GM19023 (cell line): ENCODE measurements around the gene SKI.
"Not testable (repeated sequence)": the region's sequence is repeated elsewhere in the genome, so short reads cannot be mapped to it uniquely, and the experiment has no call there.

Experiments
- ATAC-seq: cut with Tn5 transposase; IDR thresholded peaks from one replicate; pipeline ENCODE4 v1.9.1; 2021; ENCODE audit warnings: mild to moderate bottlenecking, moderate library complexity; ENCODE audit not compliant: unreplicated experiment

SKI gene

DNA sequence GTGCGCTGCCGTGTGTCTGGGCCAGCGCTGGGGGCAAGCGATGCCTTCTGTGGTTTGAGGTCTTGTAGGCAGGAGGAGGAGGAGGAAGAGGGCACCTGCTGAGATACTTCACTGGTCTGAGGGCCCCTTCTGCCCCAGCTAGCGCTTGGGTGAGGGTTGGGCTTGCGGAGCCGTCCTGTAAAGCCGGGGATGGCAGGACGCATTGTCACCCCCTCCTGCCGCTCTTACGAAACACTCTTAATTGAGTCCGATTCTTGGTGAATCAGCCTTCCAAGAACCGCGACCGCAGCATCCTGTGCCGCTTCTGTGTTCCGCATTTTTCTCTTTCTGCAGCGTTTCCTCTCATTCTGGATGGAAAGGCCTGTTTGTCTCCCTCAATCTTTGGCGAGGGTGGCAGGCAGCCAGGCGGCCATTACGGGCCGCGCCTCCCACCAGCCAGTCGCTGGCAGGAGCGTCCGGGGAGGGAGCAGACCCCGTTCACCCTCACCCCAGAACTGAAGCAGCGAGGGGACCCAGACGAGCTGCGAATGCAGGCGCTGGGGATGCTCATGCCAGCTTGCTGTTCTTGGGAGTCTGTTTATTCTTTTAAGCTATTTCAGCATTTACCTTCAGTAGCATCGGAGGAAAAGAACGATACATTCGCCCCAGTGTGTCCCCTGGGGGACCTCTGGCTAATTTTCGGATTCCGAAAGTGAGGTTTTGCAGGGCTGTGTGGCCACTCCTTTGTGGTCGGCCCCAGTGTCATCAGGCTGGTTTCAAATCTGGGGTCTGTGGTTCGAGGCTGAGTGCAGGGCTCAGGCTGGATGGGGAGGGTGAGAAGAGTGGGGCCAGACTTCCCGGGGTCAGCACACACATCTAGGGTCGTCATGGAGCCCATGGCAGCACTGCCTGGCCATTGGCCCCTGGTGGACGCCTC, 62.7 kb downstream of the SKI start:
- peak; percentile 53 for ATAC-seq

DNA sequence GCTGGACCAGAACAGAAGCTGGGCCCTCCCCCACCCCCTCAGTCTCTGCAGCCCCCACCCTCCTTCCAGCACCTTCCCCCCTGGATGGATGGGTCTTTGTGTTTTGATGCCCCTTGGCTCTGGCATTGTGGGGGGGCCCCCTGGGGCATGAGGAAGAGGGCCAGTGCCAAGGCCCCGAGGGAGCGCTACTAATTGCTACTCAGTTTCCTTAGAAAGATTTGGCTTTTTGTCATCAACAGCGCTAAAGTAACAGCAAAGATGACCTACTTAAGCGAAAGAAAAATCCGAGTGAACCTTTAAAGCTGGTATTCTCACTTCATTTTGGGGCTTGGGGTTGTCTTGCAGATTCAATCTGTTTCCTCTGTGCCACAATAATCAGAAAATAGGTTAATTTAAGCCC, 63.5 kb downstream of the SKI start:
- no peak for ATAC-seq

DNA sequence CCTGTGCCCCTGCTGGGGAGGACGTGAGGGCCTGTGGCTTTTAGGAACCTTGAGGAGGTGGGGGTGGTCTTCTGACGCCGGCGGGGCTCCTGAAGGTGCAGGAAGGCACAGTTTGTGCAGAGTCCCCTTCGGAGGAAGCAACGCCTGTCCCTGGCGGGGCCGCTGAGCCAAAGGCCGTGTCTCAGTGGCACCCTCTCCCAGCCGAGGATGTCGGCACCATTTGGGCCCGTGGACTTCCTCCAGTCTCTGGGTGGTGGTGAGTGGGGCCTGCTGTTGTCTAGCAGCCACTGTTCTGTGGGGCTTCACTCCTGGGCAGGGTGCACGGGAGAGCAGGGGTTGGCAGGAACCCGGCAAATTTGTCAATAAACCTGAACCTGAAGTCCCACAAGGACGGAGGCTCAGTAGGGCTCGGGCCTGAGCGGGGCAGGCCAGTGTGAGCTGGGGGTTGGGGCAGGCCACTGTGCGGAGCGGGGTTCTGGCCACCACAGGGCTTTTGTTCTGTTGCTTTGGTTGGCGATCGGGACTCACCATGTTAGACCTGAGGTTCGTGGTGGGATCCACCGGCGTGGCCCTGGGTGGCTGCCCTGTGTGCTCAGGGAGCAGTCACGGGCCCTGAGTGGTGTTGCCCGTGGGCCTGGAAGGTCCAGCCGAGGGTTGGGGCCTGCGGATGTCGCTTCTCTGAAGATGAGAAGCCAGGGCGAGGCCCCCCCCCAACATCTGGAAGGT, 64.8 kb downstream of the SKI start:
- no peak for ATAC-seq

DNA sequence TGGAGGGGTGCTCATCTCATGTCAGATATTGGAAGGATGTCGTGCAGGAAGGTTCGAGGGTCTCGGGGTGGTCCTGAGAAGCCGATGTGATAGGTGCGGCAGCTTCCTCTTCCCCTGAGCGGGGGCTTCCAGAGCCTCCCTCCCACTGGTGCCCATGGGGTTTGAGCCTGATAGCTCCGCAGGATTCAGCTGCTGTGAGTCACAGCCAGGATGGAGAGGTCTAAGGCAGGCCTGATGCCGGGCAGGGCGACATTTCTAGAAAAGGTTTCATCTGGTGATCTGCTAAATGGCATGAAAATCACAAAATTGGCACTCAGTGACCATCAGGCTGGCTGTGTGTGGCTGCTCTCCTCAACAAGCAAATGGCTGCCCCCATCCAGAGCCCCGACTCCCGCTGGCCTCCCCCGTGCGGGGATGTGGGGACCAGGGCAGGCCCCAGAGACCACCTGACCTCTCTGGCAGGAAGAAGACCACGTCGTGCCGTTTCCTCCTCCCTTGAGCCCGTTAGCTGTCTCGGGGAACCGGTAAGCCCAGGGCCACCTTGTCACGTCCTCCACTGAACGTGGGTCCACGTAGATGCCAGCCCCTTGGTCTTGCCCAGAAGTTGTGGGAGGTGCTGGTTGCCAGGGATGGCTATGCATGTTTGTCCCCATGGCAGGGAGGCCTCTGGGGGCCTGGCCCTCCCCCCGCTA, 66.1 kb downstream of the SKI start:
- no peak for ATAC-seq

DNA sequence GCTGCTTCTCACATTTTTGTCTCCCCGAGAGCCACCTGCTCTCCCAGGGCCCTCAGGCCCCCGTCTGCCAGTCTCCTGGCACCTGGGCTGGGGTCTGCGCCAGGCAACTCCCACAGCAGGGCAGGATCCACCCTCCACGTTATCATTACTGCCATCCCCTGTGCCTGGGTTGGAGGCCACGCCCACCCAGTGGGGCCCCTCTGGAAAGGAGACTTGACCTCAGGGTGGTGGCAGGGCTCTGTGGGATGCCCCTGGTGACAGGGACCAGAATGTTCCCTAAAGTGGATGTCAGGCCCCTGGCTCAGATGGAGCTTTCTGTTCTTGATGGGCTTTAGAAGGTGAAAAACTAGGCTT, 66.6 kb downstream of the SKI start:
- ATAC-seq: no peak

DNA sequence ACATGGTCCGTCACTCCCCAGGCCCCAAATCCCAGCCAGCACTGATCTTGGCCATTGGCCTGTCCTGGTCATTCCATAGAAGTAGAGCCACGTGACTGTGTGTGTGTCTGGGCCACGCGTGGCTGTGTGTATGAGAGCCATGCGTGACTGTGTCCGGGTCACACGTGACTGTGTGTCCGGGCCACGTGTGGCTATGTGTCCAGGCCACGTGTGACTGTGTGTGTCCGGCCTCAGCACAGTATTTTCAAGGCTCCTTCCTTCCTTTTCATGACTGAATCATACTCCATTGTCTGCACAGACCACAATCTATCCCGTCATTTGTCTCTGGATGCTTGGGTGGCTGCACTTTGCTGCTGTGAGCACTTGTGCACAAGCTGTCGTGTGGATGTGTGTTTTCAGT, 67.4 kb downstream of the SKI start:
- ATAC-seq: no peak

DNA sequence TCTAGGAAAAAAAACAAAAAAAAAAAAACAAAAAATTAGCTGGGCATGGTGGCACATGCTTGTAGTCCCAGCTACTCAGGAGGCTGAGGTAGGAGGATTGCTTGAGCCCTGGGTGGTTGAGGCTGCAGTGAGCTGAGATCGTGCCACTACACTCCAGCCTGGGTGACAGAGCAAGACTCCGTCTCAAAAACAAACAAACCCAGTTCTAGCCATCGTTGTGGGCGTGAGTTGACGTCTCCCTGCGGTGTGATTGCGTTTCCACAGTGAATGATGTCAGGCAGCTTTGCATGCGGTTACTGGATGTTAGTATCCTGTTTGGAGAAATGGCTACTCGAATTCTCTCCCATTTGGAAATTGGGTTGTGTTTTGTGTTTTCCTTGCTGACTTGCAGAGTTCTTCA, 68.1 kb downstream of the SKI start:
- not testable (repeated sequence) for ATAC-seq

DNA sequence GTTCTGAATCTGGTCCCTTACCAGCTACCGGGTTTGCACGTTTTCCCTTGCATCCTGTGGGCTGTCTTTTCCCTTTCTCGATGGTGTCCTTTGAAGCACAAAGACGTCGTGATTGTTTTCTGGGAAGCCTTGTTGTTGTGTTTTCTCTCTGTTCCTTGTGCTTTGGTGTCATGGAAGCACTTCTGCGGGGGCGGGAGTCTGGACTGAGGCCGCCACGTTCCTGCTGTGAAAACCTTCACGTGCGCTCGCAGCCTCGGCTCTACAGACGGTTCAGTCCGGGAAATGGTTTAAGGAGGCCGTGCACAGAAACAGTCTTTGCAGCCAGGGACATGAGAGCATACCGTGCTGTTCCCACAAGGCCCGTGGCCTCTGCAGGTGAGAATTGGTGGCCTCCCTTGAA, 68.5 kb downstream of the SKI start:
- no peak for ATAC-seq

DNA sequence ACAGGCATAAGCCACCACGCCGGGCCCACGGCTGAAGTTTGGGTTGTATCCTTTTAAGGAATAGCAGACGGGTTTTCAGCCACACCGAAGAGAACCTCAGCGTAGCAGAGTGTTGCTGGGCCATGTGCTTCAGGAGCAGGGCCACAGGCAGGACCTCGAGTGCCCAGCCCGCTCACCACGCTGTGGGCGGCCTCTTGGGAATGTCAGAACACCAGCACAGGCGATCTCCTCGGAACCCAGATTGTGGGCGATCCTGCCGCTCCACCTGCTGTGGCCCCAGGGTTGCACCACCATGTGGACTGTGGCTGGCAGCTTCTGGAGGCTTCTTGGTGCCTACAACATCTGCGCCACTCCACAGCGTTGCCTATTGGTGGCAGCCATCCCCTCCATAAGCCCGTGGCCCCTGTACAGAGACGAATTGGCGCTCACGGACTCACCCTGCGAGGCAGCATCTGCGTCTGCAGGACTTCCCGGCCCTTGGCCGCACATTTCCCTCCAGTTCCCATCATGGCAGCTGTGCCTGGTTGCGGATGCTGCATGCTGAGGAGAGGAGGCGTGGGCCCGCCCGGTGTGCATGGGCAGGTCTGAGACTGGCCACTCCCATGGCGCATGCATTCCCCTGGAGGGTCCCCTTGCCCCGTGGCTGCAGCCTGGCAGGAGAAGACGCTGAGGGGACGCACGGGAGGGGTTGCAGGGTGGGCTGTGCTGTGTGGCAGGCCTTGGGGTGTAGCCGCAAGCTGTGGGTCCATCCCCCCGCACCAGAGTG, 69.3 kb downstream of the SKI start:
- ATAC-seq: no peak

DNA sequence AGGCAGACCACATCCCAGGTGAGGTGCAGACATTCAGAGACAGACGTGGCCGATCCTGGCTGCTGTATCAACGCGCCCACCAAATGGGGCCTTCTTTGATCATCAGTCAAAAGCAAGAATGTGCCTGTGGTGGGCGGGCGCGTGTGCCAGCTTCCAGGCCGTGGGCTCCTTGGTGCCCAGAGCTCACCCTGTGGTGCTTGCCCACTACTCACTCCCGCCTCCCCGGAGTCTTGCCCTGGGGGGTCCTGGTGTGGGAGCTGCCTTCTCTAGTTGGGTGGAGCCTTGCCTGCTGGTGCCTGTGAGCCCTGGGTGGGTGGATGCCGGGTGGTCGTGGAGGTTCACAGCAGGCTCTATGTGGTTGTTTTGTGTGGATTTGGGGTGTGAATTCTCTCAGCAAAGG, 70.6 kb downstream of the SKI start:
- ATAC-seq: no peak

DNA sequence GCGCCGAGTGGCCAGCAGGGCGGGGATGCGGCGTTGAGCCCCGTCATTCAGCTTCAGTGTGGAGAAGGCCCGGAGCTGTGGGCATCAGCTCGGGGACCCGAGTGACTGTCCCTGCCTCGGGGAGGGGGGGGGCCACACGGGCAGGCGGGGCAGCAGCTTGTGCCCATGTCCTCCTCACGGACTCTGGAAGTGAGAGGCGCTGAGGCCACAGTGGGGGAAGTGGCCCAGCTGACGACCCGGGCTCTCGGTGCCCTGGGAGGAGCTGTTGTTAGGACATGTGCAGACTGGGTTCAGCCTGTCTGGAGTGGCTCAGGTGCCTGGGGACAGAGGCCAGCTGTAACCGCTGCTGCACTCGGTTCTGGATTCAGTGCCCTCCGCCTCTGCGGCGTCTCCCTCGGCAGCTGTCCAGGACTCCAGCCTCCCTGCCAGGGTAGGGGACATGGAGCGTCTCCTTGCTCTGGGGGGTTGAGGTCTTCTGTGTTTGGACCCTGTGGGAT, 71.1 kb downstream of the SKI start:
- ATAC-seq: no peak

DNA sequence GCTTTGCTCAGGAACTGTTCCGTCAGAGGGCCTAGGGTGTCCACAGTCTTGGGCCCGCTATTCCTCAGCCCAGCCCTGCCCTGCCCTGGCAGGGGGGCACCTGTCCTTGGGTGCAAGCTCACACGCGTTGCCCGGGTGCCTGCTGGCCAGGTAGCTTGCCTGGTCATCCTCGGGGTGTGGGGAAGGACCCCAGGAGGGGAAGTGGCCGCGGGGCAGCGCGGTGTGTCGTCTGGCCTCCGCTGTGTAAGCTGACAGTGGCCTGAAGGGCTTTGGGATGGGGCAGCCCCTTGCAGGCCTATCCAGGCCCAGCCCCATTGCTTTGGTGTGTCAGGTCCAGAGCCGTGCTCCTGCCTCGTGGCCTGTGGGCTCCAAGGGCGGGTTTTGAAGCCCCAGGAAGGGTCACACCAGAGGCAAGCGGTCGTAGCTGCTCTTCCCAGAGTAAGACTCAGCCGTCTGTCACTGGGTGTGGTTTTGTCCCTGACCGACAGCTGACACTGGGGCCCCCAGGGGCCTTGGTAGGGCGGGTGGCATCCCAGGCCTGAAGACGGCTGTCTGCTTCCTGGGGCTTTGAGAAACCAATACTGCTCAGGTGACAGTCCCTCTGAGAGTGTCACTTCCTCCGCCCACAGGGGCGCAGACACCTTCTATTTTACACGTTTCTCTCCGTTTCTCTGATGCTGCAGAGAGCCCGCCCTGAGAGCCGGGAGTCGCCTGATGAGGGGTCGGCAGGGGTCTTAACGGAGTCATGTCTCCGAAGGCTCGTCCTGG, 72.1 kb downstream of the SKI start:
- ATAC-seq: peak; percentile 77

DNA sequence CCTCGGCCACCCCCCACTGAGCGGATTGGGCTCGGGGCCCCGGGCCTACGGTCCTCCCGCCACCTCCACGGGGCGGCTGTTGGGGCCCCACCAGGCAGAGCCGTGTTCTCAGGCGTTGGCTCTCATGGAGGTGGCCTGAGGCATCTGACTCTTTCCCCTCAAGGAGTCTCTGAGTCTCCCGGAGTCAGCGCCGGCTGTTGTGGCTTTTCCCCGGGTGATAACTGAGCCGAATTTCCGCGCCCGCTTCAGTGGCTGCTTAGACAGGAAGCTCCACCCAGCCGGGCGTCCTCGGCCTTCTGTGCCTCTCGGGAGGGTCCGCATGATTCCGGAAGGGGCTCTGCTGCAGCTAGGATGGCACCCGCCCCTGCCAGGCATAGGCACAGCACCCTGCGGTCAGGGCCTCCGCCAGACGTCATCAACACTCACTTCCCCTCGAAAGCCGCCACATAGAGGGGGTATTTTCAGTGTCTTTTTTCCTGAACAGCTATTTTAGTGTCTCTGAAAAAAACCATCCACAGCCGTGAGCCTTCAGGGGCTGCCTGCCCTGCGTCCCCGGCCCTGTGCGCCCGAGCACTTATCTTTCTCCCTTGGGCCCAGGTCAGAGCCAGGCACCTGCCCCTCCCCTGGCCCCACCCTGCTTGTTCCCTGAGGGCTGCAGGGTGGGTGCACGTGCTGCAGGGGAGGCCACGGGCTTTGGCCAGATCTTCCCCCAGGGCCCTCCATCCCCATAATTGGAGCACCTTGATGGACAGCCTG, 72.9 kb downstream of the SKI start:
- peak; percentile 52 for ATAC-seq

DNA sequence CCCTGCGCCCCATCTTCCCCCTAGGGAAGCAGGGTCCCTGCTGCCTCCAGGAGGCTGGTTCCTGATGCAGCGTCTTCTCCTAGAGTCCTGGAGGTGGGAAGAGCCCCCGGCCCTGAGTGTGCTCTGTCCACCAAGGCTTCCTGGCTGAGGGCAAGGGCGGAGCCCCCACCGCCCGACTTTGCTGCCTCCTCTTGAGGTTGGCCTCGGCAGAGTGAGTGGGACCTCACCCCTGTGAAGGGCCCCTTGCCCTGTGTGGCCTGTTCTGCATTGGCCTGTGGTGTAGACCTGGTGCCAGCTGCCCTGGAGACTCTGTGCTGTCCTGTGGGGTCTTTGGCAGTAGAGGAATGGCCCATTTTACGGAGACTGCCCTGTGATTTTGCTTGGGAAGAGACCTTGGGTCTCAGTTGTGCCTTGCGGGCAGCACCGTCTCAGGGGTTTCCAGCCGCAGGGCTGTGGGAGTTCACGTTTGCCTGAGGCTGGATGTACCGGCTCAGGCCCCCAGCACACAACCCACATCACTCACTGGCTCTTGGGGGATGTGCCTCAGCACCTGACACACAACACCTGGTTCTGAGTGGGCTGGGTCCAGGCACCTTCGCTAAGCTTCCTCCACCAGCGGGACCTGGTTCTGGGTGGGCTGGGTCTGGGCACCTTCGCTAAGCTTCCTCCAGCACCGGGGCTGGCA, 73.6 kb downstream of the SKI start:
- ATAC-seq: no peak

DNA sequence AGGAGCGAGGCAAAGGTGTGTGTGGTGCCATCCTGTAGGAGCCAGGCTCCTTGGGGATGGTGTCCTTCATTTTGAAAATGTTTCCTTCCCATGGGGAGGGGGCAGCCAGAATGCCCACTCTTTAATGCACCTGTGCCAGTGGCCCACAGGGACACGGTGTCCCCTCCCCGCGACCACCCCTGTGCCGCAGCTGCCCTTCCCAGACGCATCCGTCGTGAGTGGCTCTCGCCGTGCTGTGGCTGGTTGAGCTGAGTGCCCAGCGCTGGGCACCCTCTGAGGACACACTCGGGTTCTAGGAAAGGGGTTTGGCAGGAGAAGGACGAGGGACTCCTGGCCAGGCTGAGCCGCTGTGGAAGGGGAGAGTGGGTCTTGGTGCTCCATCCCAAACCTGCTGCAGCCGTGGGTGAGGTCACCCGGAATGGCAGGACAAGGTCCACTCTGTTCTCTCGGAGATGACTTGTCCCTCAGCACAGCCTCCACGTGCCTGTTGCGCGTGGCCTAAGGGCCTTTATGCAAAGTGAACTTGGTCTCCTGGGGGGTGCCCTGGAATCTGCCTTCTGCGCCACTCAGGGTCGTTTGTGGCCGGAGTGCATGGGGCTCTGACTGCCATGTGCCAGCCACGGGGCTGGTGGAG, 74.3 kb downstream of the SKI start:
- ATAC-seq: no peak

DNA sequence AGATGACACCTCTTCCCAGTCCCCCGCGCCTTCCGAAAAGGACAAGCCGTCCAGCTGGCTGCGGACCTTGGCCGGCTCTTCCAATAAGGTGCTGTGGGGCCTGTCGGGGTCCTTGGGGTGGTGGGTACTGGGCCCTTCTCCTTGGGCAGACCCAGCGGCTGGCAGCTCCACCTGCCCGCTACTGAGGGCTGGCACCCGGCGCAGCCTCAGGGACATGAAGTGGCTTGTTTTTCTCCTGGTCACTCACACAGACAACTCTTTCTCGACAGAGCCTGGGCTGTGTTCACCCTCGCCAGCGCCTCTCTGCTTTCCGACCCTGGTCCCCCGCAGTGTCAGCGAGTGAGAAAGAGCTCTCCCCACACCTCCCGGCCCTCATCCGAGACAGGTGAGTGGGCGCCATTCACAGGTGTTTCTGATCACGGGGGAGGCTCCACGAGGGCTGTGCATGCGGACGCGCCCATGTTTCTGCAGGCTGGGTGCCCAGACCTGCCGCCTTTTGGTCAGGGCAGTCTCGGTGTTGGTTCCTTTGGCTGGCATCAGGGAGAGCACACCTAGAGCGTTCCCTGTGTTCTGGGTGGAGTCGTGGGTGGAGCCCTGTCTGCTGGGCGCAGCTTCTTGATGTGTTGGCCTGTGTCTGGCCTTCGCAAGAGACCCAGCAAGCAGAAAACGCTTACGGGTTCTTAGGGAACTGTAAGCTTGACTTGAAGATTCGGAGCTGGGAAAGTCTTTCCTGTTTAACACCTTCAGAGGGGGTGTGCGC, 75.1 kb downstream of the SKI start:
- ATAC-seq: no peak

DNA sequence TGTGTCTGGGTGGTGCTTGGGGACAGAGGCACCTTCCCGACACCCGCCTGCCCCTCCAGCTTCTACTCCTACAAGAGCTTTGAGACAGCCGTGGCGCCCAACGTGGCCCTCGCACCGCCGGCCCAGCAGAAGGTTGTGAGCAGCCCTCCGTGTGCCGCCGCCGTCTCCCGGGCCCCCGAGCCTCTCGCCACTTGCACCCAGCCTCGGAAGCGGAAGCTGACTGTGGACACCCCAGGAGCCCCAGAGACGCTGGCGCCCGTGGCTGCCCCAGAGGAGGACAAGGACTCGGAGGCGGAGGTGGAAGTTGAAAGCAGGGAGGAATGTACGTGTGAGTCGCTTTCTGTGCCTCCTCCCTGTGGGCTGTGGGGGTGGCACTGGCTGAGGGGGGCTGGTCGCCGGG, 75.7 kb downstream of the SKI start:
- ATAC-seq: no peak

DNA sequence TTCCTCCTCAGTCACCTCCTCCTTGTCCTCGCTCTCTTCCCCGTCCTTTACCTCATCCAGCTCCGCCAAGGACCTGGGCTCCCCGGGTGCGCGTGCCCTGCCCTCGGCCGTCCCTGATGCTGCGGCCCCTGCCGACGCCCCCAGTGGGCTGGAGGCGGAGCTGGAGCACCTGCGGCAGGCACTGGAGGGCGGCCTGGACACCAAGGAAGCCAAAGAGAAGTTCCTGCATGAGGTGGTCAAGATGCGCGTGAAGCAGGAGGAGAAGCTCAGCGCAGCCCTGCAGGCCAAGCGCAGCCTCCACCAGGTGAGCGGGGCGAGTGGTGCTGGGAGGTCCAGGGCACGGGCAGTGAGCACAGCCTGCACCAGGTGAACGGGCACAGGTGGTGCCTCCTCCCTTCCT, 76.2 kb downstream of the SKI start:
- ATAC-seq: no peak
